Bladder microvascular endothelial cell (primary cell): ENCODE results near the gene SPRR2A. TPM values are rescaled to one million over a fixed set of nuclear protein-coding genes. Genes with fewer than 3 reads are reported as not detected.

Experiments used
- total RNA-seq: library from RNA; depleted of rRNA; stranded (reverse); fragments of >200 nt; gene quantifications from 2 replicates; pipeline ENCODE4 v1.2.3, GENCODE V29; 2014

The SPRR2A gene
- not detected in 2 replicates for total RNA-seq

DNA sequence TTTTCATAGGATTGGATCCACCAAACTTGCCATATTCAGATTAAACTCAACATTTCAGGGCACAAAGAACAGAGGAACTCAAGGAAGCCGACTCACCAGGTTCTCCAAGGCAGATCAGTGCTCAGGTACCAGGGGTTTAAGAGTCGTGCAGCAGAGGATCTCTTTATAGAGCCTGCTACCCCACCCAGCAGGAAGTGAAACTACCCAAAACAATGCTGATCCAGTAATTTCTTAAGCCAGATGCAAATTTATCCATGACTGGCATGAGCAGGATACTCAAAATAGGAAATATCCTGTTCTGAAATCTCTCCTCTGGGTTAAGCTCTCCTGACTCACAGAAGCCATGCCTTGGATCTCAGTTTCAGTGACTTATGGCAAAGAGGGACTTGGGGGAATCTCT lies at the start of gene SPRR2A:
Gene SPRR2A, minus strand, starts transcription at position 138 of the 400 bp plus-strand sequence. CDS start 777 bp downstream, outside the sequence.

DNA sequence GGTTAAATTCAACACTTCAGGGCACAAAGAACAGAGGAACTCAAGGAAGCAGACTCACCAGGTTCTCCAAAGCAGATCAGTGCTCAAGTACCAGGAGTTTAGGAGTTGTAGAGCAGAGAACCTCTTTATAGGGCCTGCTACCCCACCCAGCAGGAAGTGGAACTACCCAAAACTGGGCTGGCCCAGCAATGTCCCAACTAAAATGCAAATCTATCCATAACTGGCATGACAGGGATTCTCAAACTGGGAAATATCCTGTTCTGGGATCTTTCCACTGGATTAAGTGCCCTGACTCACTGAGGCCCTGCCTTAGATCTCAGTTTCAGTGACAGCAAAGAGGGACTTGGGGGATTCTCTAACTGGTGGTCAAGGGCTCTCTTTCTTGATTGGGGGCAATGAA lies 37.1 kb upstream of the SPRR2A start, which contains the start of gene SPRR2E:
Gene SPRR2E, minus strand, starts transcription at position 101 of the 400 bp plus-strand sequence. CDS start 775 bp downstream, outside the sequence.

DNA sequence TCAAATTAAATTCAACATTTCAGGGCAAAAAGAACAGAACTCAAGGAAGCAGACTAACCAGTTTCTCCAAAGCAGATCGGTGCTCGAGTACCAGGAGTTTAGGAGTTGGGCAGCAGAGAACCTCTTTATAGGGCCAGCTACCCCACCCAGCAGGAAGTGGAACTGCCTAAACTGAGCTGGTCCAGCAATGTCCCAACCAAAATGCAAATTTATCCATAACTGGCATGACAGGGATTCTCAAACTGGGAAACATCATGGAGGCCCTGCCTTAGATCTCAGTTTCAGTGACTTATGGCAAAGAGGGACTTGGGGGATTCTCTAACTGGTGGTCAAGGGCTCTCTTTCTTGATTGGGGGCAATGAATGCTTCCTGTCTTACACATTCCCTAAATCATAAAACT lies 14.2 kb upstream of the SPRR2A start, which contains the start of gene SPRR2B:
Gene SPRR2B, minus strand, starts transcription at position 101 of the 400 bp plus-strand sequence. CDS start 772 bp downstream, outside the sequence.

DNA sequence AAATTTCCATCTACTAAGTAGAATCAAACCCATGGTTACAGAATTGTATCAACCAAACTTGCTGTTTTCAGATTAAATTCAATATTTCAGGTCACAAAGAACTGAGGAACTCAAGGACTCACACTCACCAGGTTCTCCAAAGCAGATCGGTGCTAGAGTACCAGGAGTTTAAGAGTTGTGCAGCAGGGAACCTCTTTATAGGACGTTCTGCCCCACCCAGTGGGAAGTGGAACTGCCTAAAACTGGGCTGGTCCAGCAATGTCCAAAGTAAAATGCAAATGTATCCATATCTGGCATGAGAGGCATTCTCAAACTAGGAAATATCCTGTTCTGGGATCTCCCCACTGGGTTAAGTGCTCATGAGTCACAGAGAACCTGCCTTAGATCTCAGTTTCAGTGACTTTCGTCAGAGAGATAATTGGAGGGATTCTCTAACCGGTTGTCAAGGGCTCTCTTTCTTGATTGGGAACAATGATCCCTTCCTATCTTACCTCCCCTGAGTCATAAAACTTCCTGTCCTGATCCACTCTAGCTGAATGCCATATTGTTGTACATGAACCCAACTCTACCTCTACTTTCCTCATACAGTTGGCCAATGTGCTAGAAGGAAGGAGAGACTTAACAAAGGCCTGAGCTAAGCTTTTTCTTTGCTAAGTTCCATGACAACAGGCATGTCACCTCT lies 16.2 kb downstream of the SPRR2A start, which contains the start of gene SPRR2D:
Gene SPRR2D, minus strand, starts transcription at position 171 of the 682 bp plus-strand sequence. CDS start 774 bp downstream, outside the sequence.

DNA sequence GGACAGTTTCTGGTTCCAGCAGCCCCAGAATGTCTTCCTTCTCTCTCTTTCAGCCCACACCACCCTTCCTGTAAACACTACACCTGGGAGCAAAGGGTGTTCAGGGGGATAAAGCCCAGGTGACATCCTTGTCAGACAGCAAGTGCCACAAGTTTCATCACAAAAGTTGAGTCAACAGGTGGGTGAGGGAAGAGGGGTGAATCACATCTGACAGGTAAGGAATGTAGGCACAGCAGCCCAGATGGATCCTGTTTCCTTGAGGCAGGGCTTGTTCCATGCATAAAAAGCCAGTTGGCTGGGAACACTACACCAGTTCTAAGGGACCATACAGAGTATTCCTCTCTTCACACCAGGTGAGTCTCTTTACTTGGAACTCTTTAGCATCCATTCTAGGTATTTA lies 26.4 kb downstream of the SPRR2A start, which contains the start of gene SPRR1B:
Gene SPRR1B, plus strand, starts transcription at position 309 of the 400 bp plus-strand sequence. CDS start 1,143 bp downstream, outside the sequence.

Other genes with a start within 250 kb of the SPRR2A start
- gene LCE1B, start 245.5 kb downstream of the SPRR2A start, total RNA-seq: not detected in 2 replicates
- gene LCE1A, start 230.0 kb downstream of the SPRR2A start, total RNA-seq: not detected in 2 replicates
- not detected in 2 replicates for gene LCE6A, start 214.7 kb downstream of the SPRR2A start, total RNA-seq
- gene LCE7A, start 197.5 kb downstream of the SPRR2A start, total RNA-seq: not detected in 2 replicates
- not detected in 2 replicates for gene SMCP, start 179.2 kb downstream of the SPRR2A start, total RNA-seq
- not detected in 2 replicates for gene IVL, start 149.0 kb downstream of the SPRR2A start, total RNA-seq
- gene SPRR5, start 110.3 kb downstream of the SPRR2A start, total RNA-seq: not detected in 2 replicates
- gene SPRR4, start 86.9 kb downstream of the SPRR2A start, total RNA-seq: not detected in 2 replicates
- gene SPRR1A, start 73.4 kb downstream of the SPRR2A start, total RNA-seq: not detected in 2 replicates
- gene SPRR3, start 55.8 kb downstream of the SPRR2A start, total RNA-seq: not detected in 2 replicates
- gene SPRR1B, start 26.3 kb downstream of the SPRR2A start, total RNA-seq: not detected in 2 replicates
- gene SPRR2D, start 16.4 kb downstream of the SPRR2A start, total RNA-seq: not detected in 2 replicates
- not detected in 2 replicates for gene SPRR2B, start 14.1 kb upstream of the SPRR2A start, total RNA-seq
- not detected in 2 replicates for gene SPRR2E, start 37.0 kb upstream of the SPRR2A start, total RNA-seq
- gene SPRR2F, start 56.0 kb upstream of the SPRR2A start, total RNA-seq: not detected in 2 replicates
- not detected in 2 replicates for gene SPRR2G, start 93.4 kb upstream of the SPRR2A start, total RNA-seq
- gene LELP1, start 145.9 kb upstream of the SPRR2A start, total RNA-seq: not detected in 2 replicates
- gene PRR9, start 160.1 kb upstream of the SPRR2A start, total RNA-seq: not detected in 2 replicates
- not detected in 2 replicates for gene LORICRIN, start 202.2 kb upstream of the SPRR2A start, total RNA-seq